H9 (cell line): ENCODE data around the gene MYH14. TPM values are rescaled to one million over a fixed set of nuclear protein-coding genes. Genes with fewer than 3 reads are reported as not detected.

ENCODE experiments used
- DNase-seq: peaks from one replicate; pipeline ENCODE4 v3.0.0-alpha.2; 2017
- H2AFZ ChIP-seq: one replicate; pipeline ENCODE4 v1.6.1; 2013; ENCODE audit warnings: mild to moderate bottlenecking, low read length, control low read depth, moderate library complexity
- H2AK5ac ChIP-seq: 2 replicates; pipeline ENCODE4 v1.6.1; 2013; ENCODE audit warnings: low read length, control low read depth, mixed read lengths; ENCODE audit not compliant: insufficient read length
- H2BK120ac ChIP-seq: one replicate; pipeline ENCODE4 v1.6.1; 2013; ENCODE audit warnings: low read depth, mild to moderate bottlenecking, low read length, control low read depth, inconsistent platforms; ENCODE audit not compliant: poor library complexity, severe bottlenecking
- H2BK12ac ChIP-seq: 2 replicates; pipeline ENCODE4 v1.6.1; 2013; ENCODE audit warnings: low read length, control low read depth, mixed read lengths, low read depth; ENCODE audit not compliant: insufficient read length
- H2BK15ac ChIP-seq: 2 replicates; pipeline ENCODE4 v1.6.1; 2013; ENCODE audit warnings: low read depth, low read length, control low read depth
- H2BK20ac ChIP-seq: one replicate; pipeline ENCODE4 v1.6.1; 2013; ENCODE audit warnings: low read depth, mild to moderate bottlenecking, low read length, control low read depth, inconsistent platforms; ENCODE audit not compliant: poor library complexity, severe bottlenecking
- H2BK5ac ChIP-seq: 2 replicates; pipeline ENCODE4 v1.6.1; 2013; ENCODE audit warnings: low read length, control low read depth, mixed read lengths; ENCODE audit not compliant: insufficient read length
- H3K14ac ChIP-seq: 2 replicates; pipeline ENCODE4 v1.6.1; 2013; ENCODE audit warnings: low read length, control low read depth; ENCODE audit not compliant: insufficient read depth
- H3K18ac ChIP-seq: 2 replicates; pipeline ENCODE4 v1.6.1; 2013; ENCODE audit warnings: low read depth, mild to moderate bottlenecking, mixed read lengths, low read length, control low read depth; ENCODE audit not compliant: insufficient read length
- H3K23ac ChIP-seq: 2 replicates; pipeline ENCODE4 v1.6.1; 2013; ENCODE audit warnings: low read length, control low read depth, mixed read lengths, low read depth; ENCODE audit not compliant: insufficient read length
- H3K23me2 ChIP-seq: 2 replicates; pipeline ENCODE4 v1.6.1; 2013; ENCODE audit warnings: low read depth, mild to moderate bottlenecking, mixed read lengths, low read length, control low read depth; ENCODE audit not compliant: insufficient read length, poor library complexity, severe bottlenecking
- H3K27ac ChIP-seq: 2 replicates; pipeline ENCODE4 v1.5.1; 2013; ENCODE audit warnings: low read length, control low read depth, mixed read lengths, low read depth; ENCODE audit not compliant: insufficient read length
- H3K27me3 ChIP-seq: 2 replicates; pipeline ENCODE4 v1.6.1; 2013; ENCODE audit warnings: low read length, control low read depth, inconsistent platforms; ENCODE audit not compliant: insufficient read depth
- H3K4ac ChIP-seq: 2 replicates; pipeline ENCODE4 v1.6.1; 2013; ENCODE audit warnings: low read depth, mild to moderate bottlenecking, control low read depth, inconsistent platforms, low read length, moderate library complexity
- H3K4me1 ChIP-seq: 2 replicates; pipeline ENCODE4 v1.6.1; 2013; ENCODE audit warnings: low read length, control low read depth, inconsistent platforms; ENCODE audit not compliant: insufficient read depth
- H3K4me2 ChIP-seq: 2 replicates; pipeline ENCODE4 v1.6.1; 2013; ENCODE audit warnings: low read length, control low read depth, mixed read lengths; ENCODE audit not compliant: insufficient read length, insufficient read depth
- H3K56ac ChIP-seq: 2 replicates; pipeline ENCODE4 v1.6.1; 2013; ENCODE audit warnings: low read depth, mild to moderate bottlenecking, mixed read lengths, low read length, control low read depth; ENCODE audit not compliant: insufficient read length
- H3K79me1 ChIP-seq: 2 replicates; pipeline ENCODE4 v1.6.1; 2013; ENCODE audit warnings: low read depth, mild to moderate bottlenecking, moderate library complexity, low read length, control low read depth, inconsistent platforms; ENCODE audit not compliant: insufficient read depth, poor library complexity, severe bottlenecking
- H3K79me2 ChIP-seq: 2 replicates; pipeline ENCODE4 v1.6.1; 2013; ENCODE audit warnings: low read length, control low read depth, inconsistent platforms; ENCODE audit not compliant: insufficient read depth
- H3K9ac ChIP-seq: 2 replicates; pipeline ENCODE4 v1.6.1; 2013; ENCODE audit warnings: low read length, control low read depth, mixed read lengths; ENCODE audit not compliant: insufficient read length; ENCODE audit errors: extremely low read depth
- H3K9me3 ChIP-seq: one replicate; pipeline ENCODE4 v1.6.1; 2013; ENCODE audit warnings: low read depth, low read length, inconsistent platforms; ENCODE audit not compliant: control insufficient read depth
- H3T11ph ChIP-seq: one replicate; pipeline ENCODE4 v1.6.1; 2013; ENCODE audit warnings: mild to moderate bottlenecking, low read length, control low read depth, inconsistent platforms
- H4K20me1 ChIP-seq: one replicate; pipeline ENCODE4 v1.6.1; 2013; ENCODE audit not compliant: control insufficient read depth, insufficient read length, insufficient read depth
- H4K5ac ChIP-seq: 2 replicates; pipeline ENCODE4 v1.6.1; 2013; ENCODE audit warnings: low read depth, mild to moderate bottlenecking, mixed read lengths, low read length, control low read depth; ENCODE audit not compliant: insufficient read length
- H4K8ac ChIP-seq: replicated peaks from 2 replicates; pipeline ENCODE4 v1.6.1; 2013; ENCODE audit warnings: low read length, control low read depth, mixed read lengths, low read depth; ENCODE audit not compliant: insufficient read length
- H4K91ac ChIP-seq: 2 replicates; pipeline ENCODE4 v1.6.1; 2013; ENCODE audit warnings: low read depth, mild to moderate bottlenecking, moderate library complexity, mixed read lengths, low read length, control low read depth; ENCODE audit not compliant: insufficient read length
- H3K27ac Mint-ChIP-seq, 3 experiments: 2 replicates in 2 of 3; 3 replicates in 1 of 3; pipeline ENCODE4 v1.8.0; 2020 to 2021; ENCODE audit warnings: mixed read lengths in 3 of 3, mild to moderate bottlenecking in 1 of 3, moderate library complexity in 1 of 3
- H3K27me3 Mint-ChIP-seq: 2 replicates; pipeline ENCODE4 v1.8.0; 2021; ENCODE audit warnings: low read depth, mild to moderate bottlenecking, moderate library complexity, mixed read lengths
- H3K36me3 Mint-ChIP-seq, 3 experiments: 2 replicates in 2 of 3; 3 replicates in 1 of 3; pipeline ENCODE4 v1.8.0; 2020 to 2021; ENCODE audit warnings: low read depth in 3 of 3, mixed read lengths in 3 of 3; ENCODE audit not compliant: insufficient read depth in 1 of 3
- H3K4me1 Mint-ChIP-seq, 2 experiments: 2 replicates each; pipeline ENCODE4 v1.8.0; 2020; ENCODE audit warnings: mixed read lengths in 2 of 2
- H3K4me3 Mint-ChIP-seq, 2 experiments: 2 replicates in 1 of 2; 3 replicates in 1 of 2; pipeline ENCODE4 v1.8.0; 2020 to 2021; ENCODE audit warnings: mild to moderate bottlenecking in 2 of 2, mixed read lengths in 2 of 2, moderate library complexity in 1 of 2
- H3K9me3 Mint-ChIP-seq, 2 experiments: 2 replicates in 1 of 2; 3 replicates in 1 of 2; pipeline ENCODE4 v1.8.0; 2020; ENCODE audit warnings: mild to moderate bottlenecking in 2 of 2, mixed read lengths in 2 of 2, moderate library complexity in 1 of 2
- CTCF ChIP-seq: fragments of 200-600 bp; sonication (generic); conservative IDR thresholded peaks from 3 replicates; pipeline ENCODE4 v1.8.0; 2021; ENCODE audit warnings: antibody characterized with exemption, mild to moderate bottlenecking
- WGBS: extraction: QIAGEN DNeasy Blood & Tissue Kit; methylation state at CpG from one replicate; pipeline ENCODE4 v1.1.7; 2013; ENCODE audit warnings: missing lambda C conversion rate, low lambda C conversion rate, mixed read lengths; ENCODE audit not compliant: insufficient read length; ENCODE audit errors: extremely low coverage; 5-methylcytosine and 5-hydroxymethylcytosine counted together
- total RNA-seq: library from RNA; stranded (reverse); gene quantifications from 2 replicates; pipeline ENCODE4 v1.2.1, GENCODE V29; 2021

Gene MYH14
- total RNA-seq, 1 experiment from 2014 or later: 27.7 TPM

GRCh38 chr19:50315773-50316448 is 112.5 kb downstream of the MYH14 start:
- Mint-ChIP-seq H3K4me3 (peak overlapping the region; percentile 79 to 87), H3K36me3 (peaks cover 13 to 24% (median 18%) of the 10 kb centered on the region in 3 experiments; a peak in 6 of 7 replicates), H3K9me3 (no peaks in the 10 kb centered on the region), H3K4me1 (peaks cover 21 to 40% of the 10 kb centered on the region in 2 experiments), H3K27me3 (peaks cover 5% of the 10 kb centered on the region), H3K27ac (peak overlapping the region; percentile 96 to 97 (median 97))
- no peaks in the 10 kb centered on the region for H4K20me1 ChIP-seq
- H3K79me2 ChIP-seq: no peaks in the 10 kb centered on the region
- no peaks in the 10 kb centered on the region for H3K79me1 ChIP-seq
- H2AK5ac ChIP-seq: no peak overlapping the region
- H2BK5ac ChIP-seq: no peak overlapping the region
- no peak overlapping the region for H4K8ac ChIP-seq
- no peak overlapping the region for H2BK20ac ChIP-seq
- no peaks in the 10 kb centered on the region for H3K9me3 ChIP-seq
- H4K91ac ChIP-seq: no peak overlapping the region
- peak; percentile 23; the same call in 1 of the 3 replicates for TF ChIP-seq CTCF
- H3K4me2 ChIP-seq: peak overlapping the region; percentile 72
- 0 out of 2 replicates have a peak overlapping the region, but pooled peaks have one; percentile 70 for H3K14ac ChIP-seq
- peaks cover 24% of the 10 kb centered on the region for H3K23me2 ChIP-seq
- H2BK120ac ChIP-seq: no peak overlapping the region
- H3K18ac ChIP-seq: no peak overlapping the region
- peak; percentile 84 for DNase-seq
- H2BK15ac ChIP-seq: no peak overlapping the region
- no peak overlapping the region for H3K27ac ChIP-seq
- no peak overlapping the region for H3T11ph ChIP-seq
- no CpG with 5 or more reads among the region's 18 CpGs for WGBS
- H3K9ac ChIP-seq: no peak overlapping the region
- H3K4me1 ChIP-seq: no peaks in the 10 kb centered on the region
- no peak overlapping the region for H2AFZ ChIP-seq
- H3K27me3 ChIP-seq: no peaks in the 10 kb centered on the region
- H3K23ac ChIP-seq: no peak overlapping the region
- no peak overlapping the region for H4K5ac ChIP-seq
- no peak overlapping the region for H2BK12ac ChIP-seq
- H3K4ac ChIP-seq: no peak overlapping the region
- H3K56ac ChIP-seq: no peak overlapping the region
